NCI-H526 treated with DMSO at 0.1 percent for 48 hours (cell line): Measurements from ENCODE around the gene HMGCS1.
"Not testable (repeated sequence)": the region's sequence is repeated elsewhere in the genome, so short reads cannot be mapped to it uniquely, and the experiment has no call there.

Experiments
- DNase-seq: peaks from one replicate; lab custom pipeline; 2025; lab: John Stamatoyannopoulos, UW

HMGCS1 gene

DNA sequence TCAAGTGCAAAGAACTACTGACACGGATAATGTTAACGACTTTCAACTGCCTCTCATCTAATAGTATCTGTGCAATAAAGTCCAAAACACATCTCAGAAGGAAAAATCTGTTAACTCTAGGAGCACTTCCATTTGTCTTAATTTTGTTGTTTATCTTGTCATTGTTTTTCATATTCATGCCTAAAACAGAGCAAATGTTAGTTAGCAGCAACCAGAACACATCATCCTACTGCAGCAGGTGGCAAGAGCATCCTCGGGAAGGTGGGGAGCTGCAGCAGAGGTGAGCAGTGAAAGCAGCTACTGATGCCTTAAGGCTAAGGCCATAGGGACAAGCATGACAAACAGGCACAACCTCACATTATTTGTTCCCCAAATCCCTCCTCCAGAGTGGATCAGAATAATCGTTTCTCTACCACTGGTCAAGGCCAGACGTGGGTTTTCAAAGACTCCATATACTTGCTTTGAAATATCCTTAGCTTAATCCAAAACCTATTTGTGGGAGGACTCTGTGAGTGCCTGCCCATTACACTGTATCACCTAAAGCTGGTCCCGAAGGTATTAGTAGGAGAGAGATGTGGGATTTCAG lies 1.0 kb downstream of the HMGCS1 start:
- DNase-seq, result peak; percentile 49

DNA sequence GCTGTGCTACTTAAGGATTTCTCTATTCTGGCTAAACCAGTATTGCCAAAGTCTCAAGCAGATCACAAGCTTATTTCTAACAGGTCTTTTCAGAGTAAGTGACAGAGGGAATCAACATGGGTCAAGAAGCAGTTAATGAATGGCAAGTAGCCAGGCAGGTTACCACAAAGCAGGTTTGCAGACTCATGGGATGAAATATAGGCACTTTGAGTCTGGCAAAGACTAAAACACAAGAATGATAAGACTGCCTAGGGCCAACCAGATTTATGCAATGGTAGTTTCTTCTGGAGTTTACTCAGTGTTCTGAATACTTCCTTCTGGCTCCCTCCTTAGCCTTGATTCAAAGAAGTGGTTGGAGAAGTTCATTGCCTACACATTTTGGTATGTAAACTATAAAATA lies 3.6 kb downstream of the HMGCS1 start:
- no peak for DNase-seq

DNA sequence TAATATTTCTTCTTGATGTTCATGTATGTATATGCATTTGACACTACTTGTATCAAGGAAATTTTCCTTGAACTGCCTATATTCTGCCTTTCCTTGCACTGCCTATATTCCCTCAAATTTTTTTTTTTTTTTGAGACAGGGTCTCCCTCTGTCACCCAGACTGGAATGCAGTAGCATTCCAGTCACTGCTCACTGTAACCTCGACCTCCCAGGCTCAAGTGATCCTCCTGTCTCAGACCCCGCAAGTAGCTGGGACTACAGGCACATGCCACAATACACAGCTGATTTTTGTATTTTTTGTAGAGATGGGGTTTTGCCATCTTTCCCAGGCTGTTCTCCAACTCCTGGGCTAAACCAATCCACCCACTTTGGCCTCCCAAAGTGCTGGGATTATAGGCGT lies 4.1 kb downstream of the HMGCS1 start:
- no peak for DNase-seq

DNA sequence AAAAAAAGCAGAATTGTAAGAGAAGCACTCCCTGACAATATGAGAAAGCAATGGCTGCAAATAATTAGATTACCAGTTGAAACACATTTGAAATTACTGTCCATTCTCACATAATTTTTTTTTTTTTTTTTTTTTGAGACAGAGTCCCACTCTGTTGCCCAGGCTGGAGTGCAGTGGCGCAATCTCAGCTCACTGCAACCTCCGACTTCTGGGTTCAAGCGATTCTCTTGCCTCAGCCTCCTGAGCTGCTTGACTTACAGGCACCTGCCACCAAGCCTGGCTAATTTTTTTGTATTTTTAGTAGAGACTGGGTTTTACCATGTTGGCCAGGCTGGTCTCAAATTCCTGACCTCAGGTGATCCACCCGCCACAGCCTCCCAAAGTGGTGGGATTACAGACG lies 6.3 kb downstream of the HMGCS1 start:
- not testable (repeated sequence) for DNase-seq

DNA sequence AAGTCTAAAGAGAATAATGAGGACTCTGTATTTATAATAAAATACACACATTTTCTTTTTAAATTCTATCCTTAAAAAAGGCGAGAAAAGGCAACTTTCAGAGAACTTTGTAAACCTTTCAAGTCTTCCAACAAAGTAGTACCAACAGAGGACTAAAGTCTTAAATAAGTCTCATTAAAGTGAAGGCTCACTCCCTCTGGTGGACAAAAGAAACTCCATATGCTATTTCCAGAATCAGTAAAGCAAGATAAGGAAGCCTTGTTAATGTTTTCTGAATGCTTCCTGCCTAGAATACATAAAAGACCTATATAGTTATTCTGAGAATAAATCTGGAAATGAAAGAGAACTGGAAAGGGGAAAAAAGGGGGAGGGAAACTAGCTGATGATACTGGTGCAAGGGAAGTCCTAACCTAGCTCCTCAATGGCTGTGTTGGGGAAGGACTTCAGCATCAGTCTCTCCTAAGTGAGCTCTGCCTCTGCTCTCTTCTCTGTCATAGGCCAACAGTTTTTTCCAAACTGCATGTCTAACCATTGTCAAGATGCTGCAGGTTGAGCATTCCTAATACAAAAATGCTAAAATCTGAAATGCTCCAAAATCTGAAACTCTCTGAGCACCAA lies 7.2 kb downstream of the HMGCS1 start:
- peak; percentile 68 for DNase-seq

DNA sequence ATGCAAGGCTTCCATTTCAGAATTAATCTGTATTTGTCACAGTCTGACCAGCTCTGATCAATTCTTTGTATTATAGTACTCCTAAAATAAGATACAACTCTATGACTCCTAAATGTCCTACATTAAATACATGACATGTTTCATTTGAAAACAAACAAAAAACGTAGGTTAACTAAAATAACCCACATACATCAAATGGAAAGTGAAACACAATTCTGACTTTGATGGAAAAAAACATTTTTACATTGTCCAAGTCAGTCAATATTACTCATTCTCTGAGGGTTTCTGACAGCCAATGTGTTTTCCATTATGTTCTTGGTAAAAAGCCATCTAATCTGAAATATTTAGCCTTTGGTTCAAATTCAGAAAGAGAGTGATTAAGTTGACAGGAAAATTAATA lies 8.7 kb downstream of the HMGCS1 start:
- DNase-seq, result no peak

DNA sequence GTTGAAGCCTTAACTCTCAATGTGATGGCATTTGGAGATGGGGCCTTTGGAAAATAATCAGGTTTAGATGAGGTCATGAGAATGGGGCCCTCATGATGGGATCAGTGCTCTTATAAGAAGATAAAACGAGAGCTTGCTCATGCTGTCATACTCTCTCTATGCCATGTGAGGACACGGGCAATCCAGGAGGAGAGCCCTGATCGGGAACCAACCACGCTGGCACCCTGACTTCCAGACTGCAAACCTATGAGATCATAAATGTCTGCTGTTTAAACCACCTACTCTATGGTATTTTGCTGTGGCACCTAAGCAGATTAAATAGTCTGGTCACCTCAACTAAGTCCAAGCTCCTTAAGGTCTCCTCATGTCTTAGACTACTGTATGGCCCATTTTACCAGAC lies 10.0 kb downstream of the HMGCS1 start:
- DNase-seq, result no peak

DNA sequence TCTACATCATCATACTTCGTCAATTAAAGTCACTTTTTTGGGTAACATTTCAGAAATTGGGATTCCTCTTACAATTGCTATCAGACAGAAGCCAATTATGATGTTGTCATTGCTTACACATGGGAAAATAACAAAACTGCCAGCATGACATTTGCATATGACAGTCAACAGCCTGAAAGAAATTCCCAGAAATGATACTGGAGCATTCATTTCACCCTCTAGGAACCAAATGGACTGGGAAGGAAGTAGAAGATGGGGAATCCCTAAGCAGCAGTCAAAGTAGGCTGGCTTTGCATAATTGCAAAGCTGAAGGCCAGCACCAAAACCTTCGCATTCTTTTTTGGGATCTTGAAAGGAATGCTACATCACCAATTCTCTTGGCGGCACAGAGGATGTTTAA lies 10.7 kb downstream of the HMGCS1 start:
- no peak for DNase-seq

DNA sequence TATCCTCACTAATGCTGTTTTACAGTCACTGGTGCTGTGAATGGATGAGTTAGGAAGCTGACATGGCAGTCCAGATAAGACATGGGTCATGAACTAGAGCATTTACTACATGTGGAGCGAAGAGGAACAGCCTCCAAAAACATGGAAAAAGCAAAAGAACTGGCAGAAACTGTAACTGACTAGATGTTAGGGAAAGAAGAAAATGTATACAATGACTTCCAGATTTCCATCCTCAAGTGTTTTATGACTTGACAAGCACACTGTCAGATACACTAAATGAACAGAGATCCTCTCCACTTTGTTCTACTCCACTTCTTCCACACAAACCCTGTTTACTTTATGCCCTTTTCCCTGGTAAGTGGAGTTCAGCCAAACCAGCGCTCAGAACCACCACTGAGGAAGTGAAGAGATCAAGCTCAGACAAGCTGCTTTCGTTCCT lies 11.5 kb downstream of the HMGCS1 start:
- no peak for DNase-seq

DNA sequence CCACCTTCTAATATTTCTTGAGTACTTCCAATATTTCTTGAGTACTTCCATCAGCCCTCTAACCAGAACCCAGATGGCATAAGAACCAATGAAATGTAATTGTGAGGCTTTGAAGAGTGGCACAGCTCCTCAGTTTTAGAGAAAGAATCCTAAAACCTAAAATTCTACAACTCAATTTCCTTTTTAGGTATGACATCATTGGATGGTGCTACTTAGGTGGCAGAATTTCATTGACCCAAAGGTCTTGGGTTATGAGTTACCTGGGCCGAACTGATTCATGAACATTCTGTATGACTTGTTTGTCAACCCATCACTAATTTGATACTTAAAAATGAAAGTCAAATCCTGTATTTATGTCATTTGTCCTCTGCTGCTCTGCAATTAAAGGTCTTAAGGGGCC lies 13.1 kb downstream of the HMGCS1 start:
- DNase-seq, result no peak

DNA sequence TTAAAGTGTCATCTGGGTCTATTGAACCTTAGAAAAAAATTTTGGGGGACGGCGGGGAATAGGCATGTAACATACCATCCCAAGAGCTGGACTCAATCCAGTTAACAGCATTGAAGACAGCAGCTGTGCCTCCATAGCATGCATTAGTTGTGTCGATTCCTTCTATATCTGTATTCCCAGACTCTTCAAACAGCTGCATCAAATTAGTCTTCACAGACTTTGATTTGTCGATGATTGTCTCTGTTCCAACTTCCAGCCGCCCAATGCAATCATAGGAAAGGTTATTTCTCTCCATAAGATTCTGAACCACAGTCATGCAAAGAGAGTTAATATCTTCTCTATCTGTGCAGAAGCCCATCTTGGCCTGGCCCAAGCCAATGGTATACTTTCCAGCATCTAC lies 14.8 kb downstream of the HMGCS1 start:
- DNase-seq, result no peak

DNA sequence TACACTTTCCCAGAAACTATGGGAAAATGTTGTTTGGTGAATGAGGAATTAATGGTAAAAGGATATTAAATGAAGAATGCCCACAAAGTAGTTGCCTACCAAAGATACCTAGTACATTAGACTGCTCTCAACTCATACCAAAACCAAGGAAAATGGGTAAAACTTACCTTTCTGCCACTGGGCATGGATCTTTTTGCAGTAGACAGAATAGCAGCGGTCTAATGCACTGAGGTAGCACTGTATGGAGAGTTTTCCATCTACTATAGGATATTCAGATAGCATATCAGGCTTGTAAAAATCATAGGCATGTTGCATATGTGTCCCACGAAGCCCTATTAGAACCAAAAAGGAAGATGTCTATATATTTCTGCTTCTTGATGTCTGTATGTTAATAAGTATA lies 16.4 kb downstream of the HMGCS1 start:
- DNase-seq, result no peak

DNA sequence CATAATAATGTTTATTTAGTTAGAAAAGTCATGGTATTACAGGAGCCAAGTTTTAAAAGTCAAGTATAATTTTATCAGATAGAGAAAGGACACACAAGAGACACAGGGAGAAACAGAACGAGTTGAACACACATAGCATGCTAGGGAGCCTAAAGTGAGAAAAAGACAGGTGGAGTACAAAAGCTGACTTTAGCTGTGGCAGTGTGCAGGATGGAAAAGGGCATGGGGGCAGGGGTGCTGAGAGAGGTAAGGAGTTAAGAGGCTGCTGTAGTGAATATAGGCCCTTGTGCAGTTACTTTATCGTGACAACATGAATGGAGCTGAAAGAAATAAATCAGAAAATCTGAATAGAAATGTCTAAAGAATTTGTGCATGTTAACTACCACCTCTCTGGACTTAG lies 18.0 kb downstream of the HMGCS1 start:
- no peak for DNase-seq

DNA sequence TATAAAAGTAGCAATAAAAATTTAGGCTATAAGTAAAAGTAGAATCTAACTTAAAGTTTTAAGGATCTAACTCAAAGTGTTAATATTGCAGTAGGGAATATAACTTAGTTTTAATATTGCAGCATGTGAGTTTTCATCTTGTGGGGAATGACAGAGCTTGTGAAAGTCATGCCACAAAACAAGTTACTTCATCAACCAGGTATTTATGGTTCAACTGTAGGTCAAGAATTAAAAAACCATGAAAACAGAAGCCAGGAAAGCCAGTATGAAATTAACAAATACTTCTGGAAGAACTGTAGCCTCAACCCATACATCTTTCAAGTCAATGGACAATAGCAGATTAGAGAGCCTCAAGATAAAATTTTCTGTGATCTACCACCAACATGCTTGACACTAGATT lies 19.0 kb downstream of the HMGCS1 start:
- DNase-seq, result no peak

DNA sequence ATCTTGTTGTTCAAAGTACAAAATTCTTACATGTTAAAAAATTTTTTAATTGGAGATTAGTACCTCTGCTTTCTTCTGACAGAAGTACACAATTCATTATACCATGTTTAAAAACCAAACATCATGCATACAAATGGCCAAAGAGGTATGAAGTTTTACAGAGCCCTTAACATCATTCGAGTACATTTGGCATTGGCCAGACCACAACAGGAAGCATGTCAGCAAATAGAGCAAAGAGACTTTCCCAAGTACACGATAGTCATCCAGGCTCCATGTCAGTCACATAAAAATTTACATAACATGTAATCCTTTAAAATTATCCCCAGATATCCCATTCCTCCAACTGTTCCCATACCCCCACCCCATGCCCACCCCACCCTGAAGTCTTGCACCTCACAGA lies 22.5 kb downstream of the HMGCS1 start:
- DNase-seq, result no peak

DNA sequence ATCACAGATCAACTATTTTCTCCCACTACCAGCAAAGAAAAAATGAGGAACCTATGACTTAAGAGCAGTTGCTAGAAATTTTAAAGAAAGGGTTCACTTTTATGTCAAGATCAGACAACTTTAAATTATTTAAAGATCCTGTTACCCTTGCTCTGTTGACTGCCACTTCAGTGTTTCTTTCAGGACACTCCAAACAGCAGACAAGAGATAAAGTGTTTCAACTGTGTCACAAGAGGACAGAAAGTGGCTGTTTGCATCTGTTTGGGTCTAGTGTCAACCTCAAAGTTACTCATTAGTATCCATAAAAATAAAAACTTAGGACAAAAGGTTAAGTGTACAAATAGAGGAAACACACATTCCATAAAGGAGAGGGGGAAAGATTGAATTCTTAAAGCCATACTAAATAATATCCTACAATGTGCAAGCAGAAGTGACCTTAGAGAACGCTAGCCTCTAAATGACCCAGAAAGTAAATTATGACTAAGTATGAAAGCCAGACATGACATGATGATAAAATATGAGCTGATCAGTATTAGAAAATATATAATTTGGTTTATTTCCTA lies 24.9 kb downstream of the HMGCS1 start:
- no peak for DNase-seq

DNA sequence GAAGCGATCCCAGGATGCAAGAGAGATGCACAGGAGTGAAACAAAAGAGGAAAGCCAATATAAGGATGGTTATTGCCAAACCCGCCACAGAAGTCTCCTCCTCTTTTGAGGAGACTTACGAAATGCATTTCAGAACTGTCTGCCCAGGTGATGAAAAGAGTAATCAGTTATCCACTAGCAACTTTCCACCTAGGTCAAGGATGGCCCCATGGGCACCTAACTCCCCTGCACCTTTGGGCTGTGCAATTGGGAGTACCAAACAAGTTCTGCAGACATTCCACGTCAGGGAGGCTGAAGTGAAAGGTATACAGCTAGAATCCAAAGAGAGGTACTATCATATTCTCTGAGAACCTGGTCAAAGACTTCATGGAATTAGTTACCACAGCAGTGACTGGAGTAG lies 25.7 kb downstream of the HMGCS1 start:
- no peak for DNase-seq

DNA sequence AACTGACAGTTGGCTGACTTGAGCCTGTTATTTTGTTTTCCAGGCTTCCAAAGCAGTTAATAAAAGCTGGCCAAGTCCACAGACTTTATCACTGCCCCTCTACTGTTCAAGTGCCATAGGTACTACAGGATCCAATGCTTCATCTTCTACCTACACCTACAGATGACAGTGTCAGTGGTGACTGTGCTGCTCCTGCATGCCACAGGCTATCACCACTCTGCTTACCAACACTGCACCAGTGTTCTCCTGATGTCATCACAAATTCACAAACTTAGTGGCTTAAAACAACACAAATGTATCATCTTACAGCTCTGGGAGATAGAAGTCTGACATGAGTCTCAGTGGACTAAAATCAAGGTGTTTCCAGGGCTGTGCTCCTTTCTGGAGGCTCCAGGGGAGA lies 26.6 kb downstream of the HMGCS1 start:
- no peak for DNase-seq

DNA sequence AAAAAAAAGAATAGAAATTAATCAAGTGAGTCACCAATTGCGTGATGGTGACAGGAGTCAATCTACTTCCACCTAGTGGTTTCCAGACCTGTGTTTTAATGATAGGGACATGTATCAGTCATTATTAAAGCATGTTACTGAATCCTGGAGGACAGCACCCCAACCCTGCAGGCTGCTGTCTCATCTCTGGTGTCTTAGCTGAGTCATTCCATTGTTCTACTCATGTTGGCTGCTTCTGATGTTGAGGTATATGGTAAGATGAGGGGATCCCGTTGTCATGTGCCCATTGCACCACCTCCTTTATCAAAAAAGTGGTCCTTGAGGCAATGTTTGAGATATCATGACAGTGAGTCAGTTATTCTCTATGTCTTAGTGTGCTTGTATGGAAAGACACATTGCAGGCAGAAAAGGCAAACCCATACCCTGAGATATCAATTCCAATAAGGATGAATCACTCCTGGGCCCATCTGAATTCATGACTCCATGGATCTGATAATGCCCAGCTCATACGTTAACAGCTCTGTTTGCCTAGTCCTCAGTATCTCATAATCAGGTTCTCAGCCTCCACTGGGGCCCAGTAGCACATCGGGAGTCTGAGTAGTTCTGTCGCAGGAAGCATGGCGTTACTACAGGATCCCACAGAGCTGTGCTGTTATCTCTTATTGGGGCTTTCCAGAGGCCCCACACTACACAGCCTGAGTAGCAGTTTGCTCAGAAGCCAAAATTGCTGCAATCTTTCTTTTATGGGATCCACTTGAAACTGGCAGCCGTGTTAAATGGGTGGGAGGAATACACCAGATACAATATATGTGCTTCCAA lies 31.2 kb downstream of the HMGCS1 start:
- no peak for DNase-seq

DNA sequence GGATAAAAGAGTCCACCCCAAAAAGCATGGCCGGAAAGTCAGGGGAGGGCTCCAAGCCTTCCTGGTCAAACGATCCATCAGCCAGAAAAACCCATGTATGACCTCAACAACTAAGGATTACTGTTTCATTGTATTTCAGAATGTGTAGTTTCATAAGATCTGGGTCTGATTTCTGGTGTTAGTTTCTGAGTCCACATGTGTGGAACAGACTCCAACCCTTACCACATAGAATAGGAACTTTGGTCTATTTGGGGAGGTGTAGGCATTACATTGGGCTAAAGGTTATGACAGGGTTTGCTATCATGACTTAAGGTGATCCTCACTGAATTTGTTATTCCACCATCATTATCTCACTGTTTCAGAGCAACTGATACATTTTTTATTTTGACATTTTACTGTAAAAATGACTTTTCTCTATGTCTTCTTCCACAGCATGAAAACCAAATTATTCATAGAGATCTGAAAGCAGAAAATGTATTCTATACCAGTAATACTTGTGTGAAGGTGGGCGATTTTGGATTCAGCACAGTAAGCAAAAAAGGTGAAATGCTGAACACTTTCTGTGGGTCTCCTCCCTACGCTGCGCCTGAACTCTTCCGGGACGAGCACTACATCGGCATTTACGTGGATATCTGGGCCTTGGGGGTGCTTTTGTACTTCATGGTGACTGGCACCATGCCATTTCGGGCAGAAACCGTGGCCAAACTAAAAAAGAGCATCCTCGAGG lies 33.5 kb downstream of the HMGCS1 start:
- no peak for DNase-seq

DNA sequence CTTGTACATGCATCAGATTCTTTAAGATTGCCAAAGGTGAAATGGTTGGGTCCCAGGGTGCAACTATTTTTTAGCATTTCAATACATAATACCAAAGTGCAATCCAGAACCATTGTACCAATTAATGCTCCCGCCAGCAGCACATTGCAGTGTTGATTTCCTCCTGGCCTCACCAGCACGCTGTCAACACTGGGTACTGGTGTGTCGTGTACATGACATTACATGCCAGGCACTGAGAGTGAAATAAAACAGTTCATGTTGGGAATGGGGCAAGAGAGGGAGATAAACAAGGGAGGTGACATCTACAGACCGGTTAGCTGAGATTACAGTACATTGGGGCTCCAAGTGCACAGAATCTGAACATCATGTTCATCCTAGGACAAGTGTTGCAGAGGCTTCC lies 37.8 kb downstream of the HMGCS1 start:
- DNase-seq, result no peak

DNA sequence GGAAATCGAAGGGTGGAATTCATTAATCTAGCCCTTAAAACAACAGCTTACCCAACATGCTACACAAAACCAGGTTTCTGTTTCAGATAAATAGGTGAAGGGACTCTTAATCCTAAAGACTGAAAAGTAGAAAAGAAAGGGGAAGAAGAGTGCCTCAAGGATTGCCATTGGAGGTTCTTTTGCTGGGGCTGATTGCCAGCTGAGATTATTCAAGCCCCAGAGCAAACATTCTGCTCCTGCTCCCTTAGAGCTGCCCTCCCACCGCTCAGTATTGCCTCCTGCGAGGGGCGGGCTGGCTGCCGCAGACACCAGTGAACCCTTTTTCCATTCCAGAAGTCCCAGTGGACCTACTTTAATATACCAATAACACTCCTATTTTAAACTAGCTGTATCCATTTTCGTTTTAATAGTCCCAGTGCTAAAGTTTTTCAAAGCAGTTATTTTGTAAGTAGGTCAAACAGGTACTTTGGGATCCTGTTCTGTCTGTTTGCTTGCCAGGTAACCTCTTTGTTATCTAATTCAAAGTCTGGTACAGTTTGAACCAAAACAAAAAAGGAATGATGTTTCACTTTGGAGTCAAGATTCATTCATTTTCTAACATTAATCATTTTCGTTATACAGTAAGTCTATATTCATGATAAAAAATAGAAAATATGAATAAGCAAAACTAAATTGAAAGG lies 38.6 kb downstream of the HMGCS1 start:
- no peak for DNase-seq
